HG03175 (cell line): Measurements from ENCODE around the gene ZNF423.
A peak's percentile ranks its signal among the peaks of the same experiment; 100 is the strongest.

ENCODE experiments used
- ATAC-seq: cut with Tn5 transposase; IDR thresholded peaks from one replicate; pipeline ENCODE4 v1.9.1; 2021; ENCODE audit warnings: mild to moderate bottlenecking, moderate library complexity; ENCODE audit not compliant: unreplicated experiment

Gene ZNF423

GRCh38 chr16:49488336-49488735, 367.6 kb downstream of the ZNF423 start:
- no peak for ATAC-seq

- no peak for ATAC-seq
These were observed 368.2 kb downstream of the ZNF423 start for GRCh38 chr16:49487746-49488145.

- ATAC-seq: no peak
These were observed 369.5 kb downstream of the ZNF423 start for GRCh38 chr16:49486400-49486799.

GRCh38 chr16:49485663-49486062, 370.2 kb downstream of the ZNF423 start:
- no peak for ATAC-seq

DNA sequence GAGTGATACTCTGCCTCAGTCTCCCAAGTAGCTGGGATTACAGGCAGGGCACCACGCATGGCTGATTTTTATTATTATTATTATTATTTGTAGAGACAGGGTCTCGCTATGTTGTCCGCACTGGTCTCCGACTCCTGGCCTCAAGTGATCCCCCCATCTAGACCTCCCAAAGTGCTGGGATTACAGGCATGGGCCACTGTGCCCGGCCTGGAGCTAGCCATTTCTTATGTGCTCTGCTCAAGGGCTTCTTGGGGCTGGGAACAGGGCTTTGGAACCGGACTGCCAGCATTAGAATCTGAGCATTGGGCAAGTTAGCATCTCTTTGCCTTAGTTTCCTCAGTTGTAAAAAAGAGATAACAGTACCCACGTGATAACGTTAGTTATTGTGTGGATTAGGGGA, 371.0 kb downstream of the ZNF423 start:
- ATAC-seq: no peak

- ATAC-seq: peak; percentile 70
These were observed 371.5 kb downstream of the ZNF423 start for GRCh38 chr16:49484451-49484849.

- no peak for ATAC-seq
These were observed 372.1 kb downstream of the ZNF423 start for GRCh38 chr16:49483651-49484450.

DNA sequence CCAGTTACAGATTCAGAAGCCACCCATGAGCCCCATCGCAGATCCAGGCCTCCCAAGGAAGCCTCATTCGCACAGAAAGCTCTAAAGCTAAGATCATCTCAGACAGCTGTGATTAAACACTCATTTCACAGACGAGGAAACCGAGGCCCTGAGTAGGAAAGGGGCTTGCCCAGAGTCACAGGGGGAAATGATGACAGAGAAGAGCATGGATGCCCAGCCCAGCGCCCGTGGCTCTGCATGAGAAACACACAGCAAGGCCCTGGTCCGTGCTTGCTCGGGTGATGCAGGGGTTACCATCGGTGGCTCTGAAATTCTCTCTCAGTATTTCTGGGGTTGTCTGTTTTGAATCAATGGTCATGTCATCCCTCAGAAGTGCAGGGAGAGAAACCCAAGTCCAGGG, 372.7 kb downstream of the ZNF423 start:
- no peak for ATAC-seq

- ATAC-seq: no peak
These were observed 373.2 kb downstream of the ZNF423 start for GRCh38 chr16:49482690-49483089.

GRCh38 chr16:49478616-49479015, 377.3 kb downstream of the ZNF423 start:
- ATAC-seq: no peak

DNA sequence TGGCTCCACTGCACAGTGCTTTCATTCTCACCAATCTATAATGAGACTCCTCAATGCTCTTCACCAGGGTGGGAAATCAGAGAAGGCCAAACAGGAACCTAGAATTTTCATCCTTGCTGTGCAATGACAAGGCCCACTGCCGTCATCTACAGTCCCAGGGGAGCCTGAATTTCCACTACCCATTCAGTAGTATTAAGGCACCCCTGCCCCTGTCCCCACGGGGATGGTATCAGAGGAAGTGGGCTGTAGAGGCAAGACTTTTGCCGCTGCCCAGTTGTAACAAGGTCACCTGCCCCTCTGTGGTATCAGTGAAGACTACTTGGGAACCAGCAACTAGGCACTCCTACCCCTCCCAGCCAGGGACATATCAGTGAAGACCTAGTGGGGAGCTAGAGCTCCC, 377.8 kb downstream of the ZNF423 start:
- ATAC-seq: peak; percentile 68

DNA sequence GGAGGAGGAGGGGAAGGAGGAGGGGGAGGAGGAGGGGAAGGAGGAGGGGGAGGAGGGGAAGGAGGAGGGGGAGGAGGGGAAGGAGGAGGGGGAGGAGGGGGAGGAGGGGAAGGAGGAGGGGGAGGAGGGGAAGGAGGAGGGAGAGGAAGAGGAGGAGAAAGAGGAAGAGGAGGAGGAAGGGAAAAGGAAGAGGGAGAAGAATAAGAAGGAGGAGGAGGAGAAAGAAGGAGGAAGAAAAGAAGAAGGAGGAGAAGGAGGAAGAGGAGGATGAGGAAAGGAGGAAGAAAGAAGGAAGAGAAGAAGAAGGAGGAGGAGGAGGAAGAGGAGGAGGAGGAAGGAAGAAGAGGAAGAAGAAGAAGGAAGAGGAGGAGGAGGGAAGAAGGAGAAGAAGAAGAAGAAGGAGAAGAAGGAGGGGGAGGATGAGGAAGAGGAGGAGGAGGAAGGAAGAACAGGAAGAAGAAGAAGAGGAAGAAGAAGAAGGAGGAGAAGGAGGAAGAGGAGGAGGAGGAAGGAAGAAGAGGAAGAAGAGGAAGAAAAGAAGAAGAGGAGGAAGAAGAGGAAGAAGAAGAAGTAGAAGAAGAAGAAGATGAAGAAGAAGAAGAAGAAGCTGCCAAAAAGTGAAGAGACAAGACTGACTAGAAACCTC, 378.5 kb downstream of the ZNF423 start:
- ATAC-seq: no peak

DNA sequence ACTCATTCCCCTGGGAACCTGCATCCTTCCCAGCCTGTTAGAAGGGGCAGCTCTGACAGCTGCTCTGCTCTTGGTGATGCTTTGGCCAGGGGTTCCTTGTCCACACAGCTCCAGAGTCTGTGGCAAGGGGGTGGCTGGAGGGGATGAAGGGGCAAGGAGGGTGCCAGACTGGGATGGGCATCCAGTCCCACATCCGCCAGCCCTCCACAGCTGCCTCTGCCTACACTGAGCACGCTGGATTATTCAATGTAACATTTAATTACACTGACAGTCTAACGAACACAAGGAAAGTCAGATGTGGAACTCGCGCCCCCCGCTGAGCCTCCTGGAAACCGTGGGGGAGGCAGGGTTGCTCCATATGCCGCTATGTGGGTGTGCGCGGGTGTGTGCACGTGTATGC, 381.2 kb downstream of the ZNF423 start:
- ATAC-seq: no peak

GRCh38 chr16:49473773-49474172, 382.1 kb downstream of the ZNF423 start:
- ATAC-seq: no peak

DNA sequence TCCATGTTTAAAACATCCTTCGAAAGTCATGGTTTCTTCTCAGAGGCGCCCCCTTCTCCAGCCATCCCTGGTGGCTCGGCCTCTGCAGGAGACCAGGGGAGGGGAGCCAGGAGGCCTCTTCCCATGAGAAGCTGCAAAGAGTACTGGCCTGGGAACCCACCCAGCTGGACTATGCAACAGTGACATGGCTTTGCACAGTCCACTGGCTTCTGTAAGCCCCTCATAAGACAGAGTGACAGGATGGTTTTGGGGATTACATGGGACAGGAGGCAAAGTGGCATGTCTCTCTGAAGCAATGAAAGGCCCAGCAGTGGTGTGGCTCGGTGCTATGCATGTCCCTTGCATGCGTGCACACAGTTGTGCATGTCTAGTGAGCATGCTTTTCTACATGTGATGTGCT, 382.8 kb downstream of the ZNF423 start:
- no peak for ATAC-seq

- no peak for ATAC-seq
These were observed 383.3 kb downstream of the ZNF423 start for GRCh38 chr16:49472598-49472997.

DNA sequence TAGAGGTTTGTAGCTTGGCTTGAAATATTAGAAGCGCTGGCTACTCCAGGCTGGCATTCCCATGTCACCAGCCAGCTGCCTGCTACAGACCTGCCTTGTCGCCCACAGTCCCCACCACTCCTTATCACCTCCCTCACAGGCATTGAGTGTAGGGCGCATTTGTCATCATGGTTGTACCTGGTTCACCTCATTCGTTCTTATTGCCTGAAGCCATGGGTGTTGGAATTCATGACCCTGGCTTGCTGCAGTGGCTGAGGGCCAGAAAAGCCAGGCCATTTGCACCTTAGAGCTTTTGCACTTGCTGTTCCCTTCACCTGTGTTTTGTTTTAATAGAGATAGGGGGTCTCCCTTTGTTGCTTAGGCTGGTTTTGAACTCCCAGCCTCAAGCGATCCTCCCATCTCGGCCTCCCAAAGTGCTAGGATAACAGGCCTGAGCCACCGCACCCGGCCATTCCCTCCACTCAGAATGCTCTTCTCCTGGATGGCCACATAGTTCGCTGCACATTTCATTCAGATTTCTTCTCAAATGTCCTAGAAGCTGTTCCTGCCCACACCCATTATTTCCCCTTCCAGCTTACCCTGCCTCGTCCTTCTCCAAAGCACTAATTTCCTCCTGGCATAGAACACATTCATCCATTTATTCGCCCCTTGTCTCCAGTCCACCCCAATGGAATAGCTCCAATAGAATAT, 384.7 kb downstream of the ZNF423 start:
- no peak for ATAC-seq

DNA sequence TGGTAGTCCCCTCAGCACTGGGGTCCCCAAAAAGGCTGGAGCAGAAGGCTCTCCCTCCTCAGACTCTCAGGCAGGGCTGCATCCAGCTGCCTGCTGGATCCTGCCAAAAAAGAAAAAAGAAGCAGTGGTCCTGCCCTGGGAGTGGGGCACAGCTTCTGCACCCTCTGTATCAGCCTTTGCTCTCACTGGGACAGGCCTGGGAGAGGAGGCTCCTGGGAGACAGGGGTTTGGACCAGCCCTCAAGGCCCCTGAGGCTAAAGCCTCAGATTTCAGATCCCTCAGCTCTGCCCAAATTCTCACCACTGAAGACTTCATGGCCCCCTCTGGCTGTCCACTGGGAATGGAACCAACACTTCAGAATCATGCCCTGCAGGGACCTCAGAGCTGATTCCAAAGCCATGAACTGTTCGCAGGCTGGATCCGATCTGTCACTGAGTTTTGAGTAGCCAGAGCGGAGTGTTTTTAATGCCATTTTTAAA, 385.4 kb downstream of the ZNF423 start:
- ATAC-seq: no peak

GRCh38 chr16:49469930-49470451, 385.9 kb downstream of the ZNF423 start:
- no peak for ATAC-seq

- ATAC-seq: no peak
These were observed 386.6 kb downstream of the ZNF423 start for GRCh38 chr16:49469311-49469670.

DNA sequence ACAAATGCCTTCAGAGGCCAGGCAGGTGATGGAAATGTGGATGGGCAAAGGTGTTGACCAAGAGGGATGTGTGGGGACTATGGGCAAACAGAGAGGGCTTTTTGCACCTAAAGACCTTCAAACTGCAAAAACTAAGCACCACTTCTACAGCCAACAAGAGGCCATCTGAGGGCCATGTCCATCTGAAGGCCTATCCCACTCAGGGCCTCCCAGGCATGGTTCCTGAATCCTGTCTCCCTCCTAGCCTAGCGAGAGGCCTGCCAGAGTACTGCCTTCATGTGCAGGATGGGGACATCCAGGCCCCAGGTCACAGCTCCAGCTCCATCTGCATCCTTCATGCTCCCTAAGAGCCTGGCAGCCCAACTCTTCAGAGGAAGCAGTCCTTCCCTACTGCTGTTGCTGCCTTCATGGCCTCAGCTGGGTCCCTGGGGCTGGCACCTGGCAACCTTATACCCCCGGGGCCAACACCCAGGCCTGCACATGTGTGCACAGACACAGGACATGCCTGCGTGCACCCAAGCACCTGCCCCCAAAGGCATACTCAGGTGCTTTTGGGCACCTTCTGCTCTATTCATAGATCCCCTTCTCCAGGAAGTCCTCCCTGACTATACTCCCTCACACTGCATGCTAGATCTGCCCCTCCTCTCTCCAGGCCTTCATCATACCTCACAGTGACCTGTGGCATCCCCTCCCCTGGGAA, 387.2 kb downstream of the ZNF423 start:
- no peak for ATAC-seq
